HG03045 (cell line): ENCODE measurements around the gene PITRM1.

Source experiments
- ATAC-seq: cut with Tn5 transposase; IDR thresholded peaks from one replicate; pipeline ENCODE4 v1.9.1; 2021; ENCODE audit warnings: mild to moderate bottlenecking, moderate library complexity; ENCODE audit not compliant: unreplicated experiment

PITRM1 gene

GRCh38 chr10:3140280-3140679 is 32.3 kb downstream of the PITRM1 start:
- no peak for ATAC-seq

GRCh38 chr10:3139216-3139910 is 33.2 kb downstream of the PITRM1 start:
- ATAC-seq: no peak

- ATAC-seq: no peak
These were observed 34.4 kb downstream of the PITRM1 start for GRCh38 chr10:3137958-3138726.

GRCh38 chr10:3136763-3137611 is 35.6 kb downstream of the PITRM1 start:
- no peak for ATAC-seq

- no peak for ATAC-seq
These were observed 36.2 kb downstream of the PITRM1 start for GRCh38 chr10:3136336-3136735.

- no peak for ATAC-seq
These were observed 37.6 kb downstream of the PITRM1 start for GRCh38 chr10:3135006-3135405.

GRCh38 chr10:3133948-3134347 is 38.6 kb downstream of the PITRM1 start:
- ATAC-seq: no peak

GRCh38 chr10:3132036-3133025 is 40.3 kb downstream of the PITRM1 start:
- ATAC-seq: no peak

GRCh38 chr10:3131098-3131497 is 41.5 kb downstream of the PITRM1 start:
- no peak for ATAC-seq

GRCh38 chr10:3129581-3130340 is 42.8 kb downstream of the PITRM1 start:
- ATAC-seq: no peak

- ATAC-seq: no peak
These were observed 44.0 kb downstream of the PITRM1 start for GRCh38 chr10:3128379-3129130.

GRCh38 chr10:3127921-3128320 is 44.7 kb downstream of the PITRM1 start:
- ATAC-seq: no peak

- ATAC-seq: no peak
These were observed 45.7 kb downstream of the PITRM1 start for GRCh38 chr10:3126741-3127346.

GRCh38 chr10:3126249-3126648 is 46.3 kb downstream of the PITRM1 start:
- no peak for ATAC-seq

- ATAC-seq: no peak
These were observed 46.9 kb downstream of the PITRM1 start for GRCh38 chr10:3125527-3126170.

- no peak for ATAC-seq
These were observed 48.0 kb downstream of the PITRM1 start for GRCh38 chr10:3124412-3125175.
